ENCODE measurements around the gene TPK1. TPM values are rescaled to one million over a fixed set of nuclear protein-coding genes. Genes with fewer than 3 reads are reported as not detected.

The TPK1 gene
- total RNA-seq, 4 donors from 2014 or later: 8.0 to 15.6 (median 11.1) TPM

- TF ChIP-seq, protein P1, sequence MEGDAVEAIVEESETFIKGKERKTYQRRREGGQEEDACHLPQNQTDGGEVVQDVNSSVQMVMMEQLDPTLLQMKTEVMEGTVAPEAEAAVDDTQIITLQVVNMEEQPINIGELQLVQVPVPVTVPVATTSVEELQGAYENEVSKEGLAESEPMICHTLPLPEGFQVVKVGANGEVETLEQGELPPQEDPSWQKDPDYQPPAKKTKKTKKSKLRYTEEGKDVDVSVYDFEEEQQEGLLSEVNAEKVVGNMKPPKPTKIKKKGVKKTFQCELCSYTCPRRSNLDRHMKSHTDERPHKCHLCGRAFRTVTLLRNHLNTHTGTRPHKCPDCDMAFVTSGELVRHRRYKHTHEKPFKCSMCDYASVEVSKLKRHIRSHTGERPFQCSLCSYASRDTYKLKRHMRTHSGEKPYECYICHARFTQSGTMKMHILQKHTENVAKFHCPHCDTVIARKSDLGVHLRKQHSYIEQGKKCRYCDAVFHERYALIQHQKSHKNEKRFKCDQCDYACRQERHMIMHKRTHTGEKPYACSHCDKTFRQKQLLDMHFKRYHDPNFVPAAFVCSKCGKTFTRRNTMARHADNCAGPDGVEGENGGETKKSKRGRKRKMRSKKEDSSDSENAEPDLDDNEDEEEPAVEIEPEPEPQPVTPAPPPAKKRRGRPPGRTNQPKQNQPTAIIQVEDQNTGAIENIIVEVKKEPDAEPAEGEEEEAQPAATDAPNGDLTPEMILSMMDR (IDR thresholded peaks at IDR 0.05; ENCODE audit: low read depth): no peak
Measured at GRCh38 chr7:144824360-144824759, 11.5 kb downstream of the TPK1 start.

GRCh38 chr7:144822223-144822622 is 13.6 kb downstream of the TPK1 start:
- TF ChIP-seq, protein P1 (IDR thresholded peaks at IDR 0.05; ENCODE audit: low read depth): no peak

DNA sequence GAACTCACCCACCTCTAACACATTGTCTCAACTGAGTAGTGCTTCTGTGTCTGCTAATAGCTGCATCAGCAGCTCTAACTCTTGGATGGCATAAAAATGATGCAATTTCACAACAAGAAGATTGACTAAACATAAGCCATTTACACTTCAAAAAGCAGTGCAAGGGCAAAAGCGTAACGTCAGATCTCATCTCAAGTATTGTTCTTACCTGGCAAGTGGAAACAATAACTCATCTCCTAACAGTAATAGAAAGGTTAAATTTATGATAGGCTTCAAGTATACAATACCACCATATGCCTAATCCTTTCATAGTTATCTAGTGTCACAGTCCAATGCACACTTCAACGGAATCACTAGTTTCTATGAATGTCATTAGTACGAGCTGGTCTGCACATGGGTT is 14.8 kb downstream of the TPK1 start:
- TF ChIP-seq, protein P1 (IDR thresholded peaks at IDR 0.05; ENCODE audit: low read depth): no peak

- TF ChIP-seq, protein P1 (IDR thresholded peaks at IDR 0.05; ENCODE audit: low read depth): no peak
Measured at GRCh38 chr7:144820552-144820951, 15.3 kb downstream of the TPK1 start.

- TF ChIP-seq, protein P1 (IDR thresholded peaks at IDR 0.05; ENCODE audit: low read depth): no peak
Measured at GRCh38 chr7:144819566-144819965, 16.3 kb downstream of the TPK1 start.

- TF ChIP-seq, protein P1 (IDR thresholded peaks at IDR 0.05; ENCODE audit: low read depth): no peak
Measured at GRCh38 chr7:144818511-144818910, 17.3 kb downstream of the TPK1 start.

DNA sequence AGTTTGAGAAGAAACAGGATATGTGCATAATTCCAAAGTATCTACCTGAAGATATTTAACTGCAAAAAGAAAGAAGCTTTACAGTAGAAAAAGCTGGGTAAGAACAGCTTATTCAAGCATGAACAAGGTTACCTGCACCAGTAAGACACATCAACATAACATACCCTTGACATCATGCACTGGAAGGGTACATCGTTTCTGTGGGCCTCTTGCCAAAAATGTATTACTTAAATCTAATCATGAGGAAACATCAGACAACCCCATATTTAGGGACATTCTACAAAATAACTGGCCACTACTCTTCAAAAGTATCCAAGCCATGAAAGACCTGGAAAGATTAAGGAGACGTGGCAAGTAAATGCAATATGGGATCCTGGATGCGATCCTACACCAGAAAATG is 18.9 kb downstream of the TPK1 start:
- TF ChIP-seq, protein P1 (IDR thresholded peaks at IDR 0.05; ENCODE audit: low read depth): no peak
